ENCODE results near the gene GPER1. TPM values are rescaled to one million over a fixed set of nuclear protein-coding genes. Genes with fewer than 3 reads are reported as not detected.

Gene GPER1
- total RNA-seq, 1 experiment from 2014 or later: 2.9 TPM

GRCh38 chr7:1093916-1094508, 6.1 kb downstream of the GPER1 start:
- H3K4me3 ChIP-seq (ENCODE audit: low read depth in 2 of 2, low read length in 2 of 2): no peak overlapping the region
- TF ChIP-seq POLR2AphosphoS5 (IDR thresholded peaks at IDR 0.05; ENCODE audit: low read depth, low read length): no peak
- TF ChIP-seq SIN3A (IDR thresholded peaks at IDR 0.05; ENCODE audit: borderline replicate concordance, insufficient read depth, low read depth, low read length): no peak
- no peak for TF ChIP-seq REST (IDR thresholded peaks at IDR 0.05; ENCODE audit: insufficient read depth in 1 of 2, low read depth in 2 of 2, low read length in 1 of 2)
- TF ChIP-seq TCF7L2 (IDR thresholded peaks at IDR 0.05; ENCODE audit: low read depth, low read length): no peak
- TF ChIP-seq CTCF (IDR thresholded peaks at IDR 0.05): no peak
- ChIA-PET CTCF (no interaction called here), POLR2A (no interaction called here)
- peaks cover 4% of the 10 kb centered on the region; the same call in 1 of the 2 replicates for H3K4me1 ChIP-seq (ENCODE audit: control insufficient read depth, insufficient read depth, low read length)
- intact Hi-C loops (cut with micrococcal nuclease; ENCODE audit: unreplicated experiment) (no loop called here), in situ Hi-C loops (cut with HindIII; ENCODE audit: low pct_unique_long_range_greater_than_20kb, low sequenced_read_pairs) (no loop called here)
- H3K9me3 ChIP-seq (ENCODE audit: control insufficient read depth, insufficient read depth, low read depth, low read length): no peaks in the 10 kb centered on the region
- no TSS peak for BruUV-seq (replicated peaks)
- no peaks in the 10 kb centered on the region for H3K27me3 ChIP-seq (ENCODE audit: control insufficient read depth, insufficient read depth, low read length)
- H3K27ac ChIP-seq (ENCODE audit: low read length): no peak overlapping the region
- DNase-seq (ENCODE audit: low read depth, low spot score) (no peak), ATAC-seq (no peak)
- no peaks in the 10 kb centered on the region for H3K36me3 ChIP-seq (ENCODE audit: control insufficient read depth, insufficient read depth, low read length)

- H3K4me1 ChIP-seq (ENCODE audit: control insufficient read depth, insufficient read depth, low read length): peaks cover 4% of the 10 kb centered on the region; the same call in 1 of the 2 replicates
- no peak for DNase-seq (ENCODE audit: low read depth, low spot score)
- ATAC-seq: 0 out of 2 replicates have a peak, but pooled peaks have one; percentile 10
- POLR2A ChIA-PET: interaction anchor here (0.6 kb wide), 1 partner anchor 12 kb away, joined by 3 read pairs; no protein-coding TSS in a partner anchor
- H3K4me3 ChIP-seq (ENCODE audit: low read depth in 2 of 2, low read length in 2 of 2): no peak overlapping the region
- in situ Hi-C loops (cut with HindIII; ENCODE audit: low pct_unique_long_range_greater_than_20kb, low sequenced_read_pairs): no loop called here
- no peaks in the 10 kb centered on the region for H3K9me3 ChIP-seq (ENCODE audit: control insufficient read depth, insufficient read depth, low read depth, low read length)
- no peak overlapping the region for H3K27ac ChIP-seq (ENCODE audit: low read length)
- no TSS peak for BruUV-seq (replicated peaks)
- intact Hi-C loops (cut with micrococcal nuclease; ENCODE audit: unreplicated experiment): no loop called here
- TF ChIP-seq CTCF (IDR thresholded peaks at IDR 0.05) (no peak), POLR2AphosphoS5 (IDR thresholded peaks at IDR 0.05; ENCODE audit: low read depth, low read length) (no peak), REST (IDR thresholded peaks at IDR 0.05; ENCODE audit: insufficient read depth in 1 of 2, low read depth in 2 of 2, low read length in 1 of 2) (no peak), SIN3A (IDR thresholded peaks at IDR 0.05; ENCODE audit: borderline replicate concordance, insufficient read depth, low read depth, low read length) (no peak), TCF7L2 (IDR thresholded peaks at IDR 0.05; ENCODE audit: low read depth, low read length) (no peak)
- no peaks in the 10 kb centered on the region for H3K36me3 ChIP-seq (ENCODE audit: control insufficient read depth, insufficient read depth, low read length)
- no peaks in the 10 kb centered on the region for H3K27me3 ChIP-seq (ENCODE audit: control insufficient read depth, insufficient read depth, low read length)
- CTCF ChIA-PET: no interaction called here
Observed at GRCh38 chr7:1094870-1095269, 7.0 kb downstream of the GPER1 start.

All from Panc1 (cell line).